SK-N-SH (cell line): ENCODE data around the gene MRC1. TPM values are rescaled to one million over a fixed set of nuclear protein-coding genes. Genes with fewer than 3 reads are reported as not detected.

ENCODE experiments used
- CTCF ChIA-PET: fragments of 300-600, 350-600 bp; formaldehyde crosslinking; extraction: SDS; loops from one replicate; lab custom pipeline; 2021; lab: Yijun Ruan, JAX
- POLR2A ChIA-PET: fragments of 350-600 bp; sonication (Branson Sonifier 250); formaldehyde crosslinking; extraction: SDS; loops from one replicate; lab custom pipeline; 2020; ENCODE audit warnings: antibody characterized with exemption, inconsistent platforms; lab: Yijun Ruan, JAX
- DNase-seq: peaks from one replicate; pipeline ENCODE4 v3.0.0; 2012
- H2AFZ ChIP-seq: fragments of 200-600 bp; sonication (generic); 2 replicates; pipeline ENCODE4 v1.8.1; 2016; ENCODE audit warnings: antibody characterized with exemption, mild to moderate bottlenecking, low read depth
- H3F3A ChIP-seq: fragments of 200-600 bp; sonication (generic); replicated peaks from 2 replicates; pipeline ENCODE3; 2016; ENCODE audit warnings: antibody characterized with exemption, mild to moderate bottlenecking; ENCODE audit not compliant: insufficient read depth
- H3K27ac ChIP-seq, 2 experiments: fragments of 200-500 bp in 1 of 2; fragments of 200-600 bp in 1 of 2; sonication (Bioruptor generic) in 1 of 2; sonication (generic), shearing (Covaris generic) in 1 of 2; 2 replicates each; pipeline versions ENCODE4 v1.5.1 to v1.6.1; 2014 to 2016; ENCODE audit warnings: low read depth in 2 of 2, inconsistent platforms in 1 of 2, low read length in 1 of 2, mild to moderate bottlenecking in 1 of 2, mixed read lengths in 1 of 2
- H3K27me3 ChIP-seq: fragments of 200-600 bp; sonication (generic), shearing (Covaris generic); 2 replicates; pipeline ENCODE4 v1.6.1; 2016; ENCODE audit warnings: mixed run types; ENCODE audit not compliant: insufficient read depth
- H3K36me3 ChIP-seq, 2 experiments: fragments of 200-500 bp in 1 of 2; fragments of 200-600 bp in 1 of 2; sonication (Bioruptor generic) in 1 of 2; sonication (generic) in 1 of 2; replicated peaks in 1 of 2; 2 replicates each; pipeline versions ENCODE3 to v1.5.1; 2014 to 2016; ENCODE audit warnings: low read length in 1 of 2, mild to moderate bottlenecking in 1 of 2; ENCODE audit not compliant: insufficient read depth in 2 of 2, control insufficient read depth in 1 of 2
- H3K4me1 ChIP-seq, 2 experiments: fragments of 200-500 bp in 1 of 2; fragments of 200-600 bp in 1 of 2; sonication (Bioruptor generic) in 1 of 2; sonication (generic), shearing (Covaris generic) in 1 of 2; 2 replicates each; pipeline versions ENCODE4 v1.5.1 to v1.6.1; 2014 to 2016; ENCODE audit warnings: low read depth in 1 of 2, low read length in 1 of 2, mixed run types in 1 of 2; ENCODE audit not compliant: insufficient read depth in 2 of 2, control insufficient read depth in 1 of 2
- H3K4me2 ChIP-seq: fragments of 200-600 bp; sonication (generic), shearing (Covaris generic); 2 replicates; pipeline ENCODE4 v1.6.1; 2017; ENCODE audit warnings: mixed run types
- H3K4me3 ChIP-seq, 2 experiments: fragments of 200-500 bp in 1 of 2; fragments of 200-600 bp in 1 of 2; sonication (Bioruptor generic) in 1 of 2; sonication (generic), shearing (Covaris generic) in 1 of 2; 2 replicates each; pipeline versions ENCODE4 v1.5.1 to v1.8.1; 2014 to 2016; ENCODE audit warnings: low read depth in 2 of 2, inconsistent platforms in 1 of 2, low read length in 1 of 2, mild to moderate bottlenecking in 1 of 2, mixed read lengths in 1 of 2, moderate library complexity in 1 of 2
- H3K79me2 ChIP-seq: fragments of 200-600 bp; sonication (generic); 2 replicates; pipeline ENCODE4 v1.8.1; 2017; ENCODE audit warnings: mild to moderate bottlenecking; ENCODE audit not compliant: insufficient read depth
- H3K9ac ChIP-seq: fragments of 200-600 bp; sonication (generic); 2 replicates; pipeline ENCODE4 v1.6.1; 2017; ENCODE audit warnings: mixed run types
- H3K9me2 ChIP-seq: fragments of 200-600 bp; sonication (generic); 2 replicates; pipeline ENCODE4 v1.6.1; 2017; ENCODE audit warnings: mixed run types
- H3K9me3 ChIP-seq: fragments of 200-600 bp; sonication (generic); 2 replicates; pipeline ENCODE4 v1.6.1; 2017; ENCODE audit warnings: mixed run types, mild to moderate bottlenecking, moderate library complexity
- H4K20me1 ChIP-seq: fragments of 200-600 bp; sonication (generic); 2 replicates; pipeline ENCODE4 v1.6.1; 2017; ENCODE audit warnings: mild to moderate bottlenecking, mixed run types; ENCODE audit not compliant: insufficient read depth
- CHD2 ChIP-seq: fragments of 150-350 bp; IDR thresholded peaks from 2 replicates; pipeline ENCODE4 v1.6.1; 2018; ENCODE audit warnings: low read length; ENCODE audit not compliant: partially characterized antibody
- EZH2phosphoT487 ChIP-seq: fragments of 200-600 bp; sonication (generic); IDR thresholded peaks from 2 replicates; pipeline ENCODE4 v1.6.1; 2017; ENCODE audit warnings: low read depth, mixed run types, mild to moderate bottlenecking, antibody characterized with exemption, moderate library complexity, borderline replicate concordance
- MXI1 ChIP-seq: IDR thresholded peaks from 2 replicates; pipeline ENCODE4 v1.6.1; 2012; ENCODE audit warnings: mild to moderate bottlenecking, low read depth, low read length, improper control_type of control experiment
- POLR2AphosphoS5 ChIP-seq: IDR thresholded peaks from 2 replicates; pipeline ENCODE4 v1.6.1; 2012; ENCODE audit warnings: low read depth, low read length
- RAD21 ChIP-seq: IDR thresholded peaks from 2 replicates; pipeline ENCODE4 v1.6.1; 2012; ENCODE audit warnings: mild to moderate bottlenecking, low read length
- RCOR1 ChIP-seq: fragments of 150-350 bp; IDR thresholded peaks from 2 replicates; pipeline ENCODE4 v1.6.1; 2017; ENCODE audit warnings: antibody characterized with exemption, low read length
- REST ChIP-seq: IDR thresholded peaks from 2 replicates; pipeline ENCODE4 v1.6.1; 2012; ENCODE audit warnings: mild to moderate bottlenecking, low read depth, low read length, moderate library complexity
- RFX5 ChIP-seq: IDR thresholded peaks from 2 replicates; pipeline ENCODE4 v1.6.1; 2012; ENCODE audit warnings: mild to moderate bottlenecking, improper control_type of control experiment, low read length
- TAF1 ChIP-seq: IDR thresholded peaks from 2 replicates; pipeline ENCODE4 v1.6.1; 2012; ENCODE audit warnings: low read depth, mild to moderate bottlenecking, low read length, moderate library complexity, borderline replicate concordance
- TCF12 ChIP-seq: IDR thresholded peaks from 2 replicates; pipeline ENCODE4 v1.4.0; 2012
- TEAD4 ChIP-seq: IDR thresholded peaks from 2 replicates; pipeline ENCODE4 v1.4.0; 2012; ENCODE audit warnings: mild to moderate bottlenecking, borderline replicate concordance; ENCODE audit not compliant: insufficient read depth
- WGBS: methylation state at CpG from one replicate; pipeline ENCODE4 v1.1.6; 2017; ENCODE audit warnings: low lambda C conversion rate; 5-methylcytosine and 5-hydroxymethylcytosine counted together
- polyA plus RNA-seq, 3 experiments: library from polyadenylated mRNA; depleted of rRNA; stranded (reverse); fragments of >200 nt; gene quantifications; 2 replicates each; pipeline ENCODE4 v1.2.3, GENCODE V29; 2012
- TF ChIP-seq, protein P1 (sequence below): IDR thresholded peaks from 2 replicates; pipeline ENCODE4 v1.4.0; 2012; ENCODE audit warnings: low read depth, borderline replicate concordance
- TF ChIP-seq, protein P2 (sequence below): IDR thresholded peaks from 2 replicates; pipeline ENCODE4; 2012
- TF ChIP-seq, protein P3 (sequence below): fragments of 200-600 bp; sonication (generic); IDR thresholded peaks from 2 replicates; pipeline ENCODE4 v1.6.1; 2017; ENCODE audit warnings: antibody characterized with exemption, mild to moderate bottlenecking, moderate library complexity

The MRC1 gene
- polyA plus RNA-seq, 1 of the 3 experiments (the other 2 are of a cell fraction) = not detected

- H3K9me2 ChIP-seq = no peaks in the 10 kb centered on the region
- no peaks in the 10 kb centered on the region for H3F3A ChIP-seq
- no peaks in the 10 kb centered on the region for H3K4me1 ChIP-seq
- no peak overlapping the region for H3K27ac ChIP-seq
- no peaks in the 10 kb centered on the region for H3K79me2 ChIP-seq
- no peaks in the 10 kb centered on the region for H3K27me3 ChIP-seq
- H4K20me1 ChIP-seq = no peaks in the 10 kb centered on the region
- no peak overlapping the region for H3K4me2 ChIP-seq
- WGBS = 75% methylated on average over 5 of the region's 5 CpGs
- CTCF ChIA-PET = no interaction called here
- H3K36me3 ChIP-seq = no peaks in the 10 kb centered on the region
- no peaks in the 10 kb centered on the region; the same call in 1 of the 2 replicates for H3K9me3 ChIP-seq
- no peak for TF ChIP-seq CHD2
- TF ChIP-seq REST = no peak
- no peak for TF ChIP-seq RCOR1
- no peak for TF ChIP-seq TEAD4
- TF ChIP-seq TAF1 = no peak
- no peak for TF ChIP-seq RAD21
- TF ChIP-seq RFX5 = no peak
- TF ChIP-seq EZH2phosphoT487 = no peak
- TF ChIP-seq MXI1 = no peak
- TF ChIP-seq TCF12 = no peak
- H3K4me3 ChIP-seq = no peak overlapping the region
- H2AFZ ChIP-seq = no peak overlapping the region
- H3K9ac ChIP-seq = no peak overlapping the region
- POLR2A ChIA-PET = no interaction called here
- DNase-seq = no peak
Observed at GRCh38 chr10:17861760-17862159, 52.6 kb downstream of the MRC1 start.

- Histone ChIP-seq H3K4me2 (no peak overlapping the region), H3K27ac (no peak overlapping the region), H3F3A (no peaks in the 10 kb centered on the region), H3K4me1 (no peaks in the 10 kb centered on the region), H3K9me3 (no peaks in the 10 kb centered on the region), H3K4me3 (no peak overlapping the region), H3K27me3 (no peaks in the 10 kb centered on the region), H4K20me1 (no peaks in the 10 kb centered on the region), H3K9me2 (no peaks in the 10 kb centered on the region), H2AFZ (no peak overlapping the region), H3K9ac (no peak overlapping the region), H3K79me2 (no peaks in the 10 kb centered on the region), H3K36me3 (no peaks in the 10 kb centered on the region)
- ChIA-PET POLR2A (no interaction called here), CTCF (interaction anchor here (1.2 kb wide), 1 partner anchor 15 kb away, joined by 3 read pairs; no protein-coding TSS in a partner anchor)
- WGBS = 61% methylated on average over 3 of the region's 3 CpGs
- DNase-seq = no peak
- TF ChIP-seq POLR2AphosphoS5 (no peak), REST (no peak), RFX5 (no peak), TAF1 (no peak), EZH2phosphoT487 (no peak), TEAD4 (no peak), RCOR1 (no peak)
- TF ChIP-seq, protein P1, sequence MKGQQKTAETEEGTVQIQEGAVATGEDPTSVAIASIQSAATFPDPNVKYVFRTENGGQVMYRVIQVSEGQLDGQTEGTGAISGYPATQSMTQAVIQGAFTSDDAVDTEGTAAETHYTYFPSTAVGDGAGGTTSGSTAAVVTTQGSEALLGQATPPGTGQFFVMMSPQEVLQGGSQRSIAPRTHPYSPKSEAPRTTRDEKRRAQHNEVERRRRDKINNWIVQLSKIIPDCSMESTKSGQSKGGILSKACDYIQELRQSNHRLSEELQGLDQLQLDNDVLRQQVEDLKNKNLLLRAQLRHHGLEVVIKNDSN = no peak
- TF ChIP-seq, protein P2, sequence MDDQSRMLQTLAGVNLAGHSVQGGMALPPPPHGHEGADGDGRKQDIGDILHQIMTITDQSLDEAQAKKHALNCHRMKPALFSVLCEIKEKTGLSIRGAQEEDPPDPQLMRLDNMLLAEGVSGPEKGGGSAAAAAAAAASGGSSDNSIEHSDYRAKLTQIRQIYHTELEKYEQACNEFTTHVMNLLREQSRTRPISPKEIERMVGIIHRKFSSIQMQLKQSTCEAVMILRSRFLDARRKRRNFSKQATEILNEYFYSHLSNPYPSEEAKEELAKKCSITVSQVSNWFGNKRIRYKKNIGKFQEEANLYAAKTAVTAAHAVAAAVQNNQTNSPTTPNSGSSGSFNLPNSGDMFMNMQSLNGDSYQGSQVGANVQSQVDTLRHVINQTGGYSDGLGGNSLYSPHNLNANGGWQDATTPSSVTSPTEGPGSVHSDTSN = no peak
- TF ChIP-seq, protein P3, sequence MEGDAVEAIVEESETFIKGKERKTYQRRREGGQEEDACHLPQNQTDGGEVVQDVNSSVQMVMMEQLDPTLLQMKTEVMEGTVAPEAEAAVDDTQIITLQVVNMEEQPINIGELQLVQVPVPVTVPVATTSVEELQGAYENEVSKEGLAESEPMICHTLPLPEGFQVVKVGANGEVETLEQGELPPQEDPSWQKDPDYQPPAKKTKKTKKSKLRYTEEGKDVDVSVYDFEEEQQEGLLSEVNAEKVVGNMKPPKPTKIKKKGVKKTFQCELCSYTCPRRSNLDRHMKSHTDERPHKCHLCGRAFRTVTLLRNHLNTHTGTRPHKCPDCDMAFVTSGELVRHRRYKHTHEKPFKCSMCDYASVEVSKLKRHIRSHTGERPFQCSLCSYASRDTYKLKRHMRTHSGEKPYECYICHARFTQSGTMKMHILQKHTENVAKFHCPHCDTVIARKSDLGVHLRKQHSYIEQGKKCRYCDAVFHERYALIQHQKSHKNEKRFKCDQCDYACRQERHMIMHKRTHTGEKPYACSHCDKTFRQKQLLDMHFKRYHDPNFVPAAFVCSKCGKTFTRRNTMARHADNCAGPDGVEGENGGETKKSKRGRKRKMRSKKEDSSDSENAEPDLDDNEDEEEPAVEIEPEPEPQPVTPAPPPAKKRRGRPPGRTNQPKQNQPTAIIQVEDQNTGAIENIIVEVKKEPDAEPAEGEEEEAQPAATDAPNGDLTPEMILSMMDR = no peak
Observed at GRCh38 chr10:17865351-17865750, 56.2 kb downstream of the MRC1 start.
